ENCODE data around the gene TFIP11.
A peak's percentile ranks its signal among the peaks of the same experiment; 100 is the strongest.

Gene TFIP11

DNA sequence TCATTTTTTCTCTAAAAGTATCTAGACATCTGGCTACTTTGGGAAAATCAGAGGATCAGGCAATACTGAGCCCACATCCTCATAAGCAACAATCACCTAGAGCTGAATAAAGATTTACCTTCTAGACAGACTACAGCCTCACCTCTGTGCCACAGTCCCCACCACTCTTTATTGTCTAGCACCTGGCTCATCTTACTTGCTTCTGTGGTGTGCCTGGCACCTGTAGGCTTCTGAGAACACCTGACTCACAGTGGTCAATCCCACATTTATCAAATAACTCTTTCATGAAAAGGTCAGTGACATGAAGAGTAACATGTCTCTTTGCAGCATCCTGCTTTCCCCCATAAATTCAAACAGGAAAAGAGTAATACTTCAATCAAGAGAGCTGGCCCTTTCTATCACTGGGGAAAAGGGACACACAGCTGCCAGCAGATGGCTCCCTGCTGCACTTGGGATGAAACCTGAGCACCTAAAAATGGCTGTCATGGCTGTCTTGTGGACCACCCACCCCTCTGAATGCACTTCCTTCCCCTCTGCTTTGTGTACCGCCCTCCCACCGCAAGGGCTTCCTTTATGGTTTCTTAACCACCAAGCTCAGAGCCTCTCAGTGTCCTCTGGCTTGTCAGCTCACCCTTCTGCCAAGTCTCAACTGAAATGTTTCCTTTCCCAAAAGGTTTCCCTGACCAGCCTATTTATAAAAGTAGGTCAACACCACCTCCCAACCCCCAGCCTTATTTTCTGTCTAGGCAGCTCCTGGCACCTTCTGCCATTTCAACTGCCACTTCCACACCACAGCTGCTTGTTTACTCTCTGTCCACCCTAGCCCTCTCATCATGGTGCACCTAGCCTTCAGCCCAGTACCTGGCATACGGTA is 9.3 kb downstream of the TFIP11 start:
- peak; percentile 75 to 79 for DNase-seq

DNA sequence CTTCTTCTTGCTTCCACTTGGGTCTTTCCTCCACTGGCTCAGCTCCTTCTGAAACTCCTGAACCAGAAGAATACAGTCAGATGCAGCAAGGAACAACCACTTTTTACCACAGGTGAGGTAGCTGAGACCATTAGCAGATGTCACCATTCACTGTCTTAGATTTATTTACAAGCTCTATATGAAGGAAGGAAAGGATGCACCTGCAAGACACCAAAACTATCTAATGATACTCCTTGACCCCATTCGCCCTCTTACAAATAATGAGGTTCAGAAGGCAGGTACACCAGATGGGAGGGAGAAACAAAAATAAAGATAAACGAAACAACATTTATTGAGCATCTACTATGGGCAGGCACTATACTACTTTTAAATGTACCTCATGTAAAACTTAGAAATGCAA is 10.3 kb downstream of the TFIP11 start:
- DNase-seq: no peak

DNA sequence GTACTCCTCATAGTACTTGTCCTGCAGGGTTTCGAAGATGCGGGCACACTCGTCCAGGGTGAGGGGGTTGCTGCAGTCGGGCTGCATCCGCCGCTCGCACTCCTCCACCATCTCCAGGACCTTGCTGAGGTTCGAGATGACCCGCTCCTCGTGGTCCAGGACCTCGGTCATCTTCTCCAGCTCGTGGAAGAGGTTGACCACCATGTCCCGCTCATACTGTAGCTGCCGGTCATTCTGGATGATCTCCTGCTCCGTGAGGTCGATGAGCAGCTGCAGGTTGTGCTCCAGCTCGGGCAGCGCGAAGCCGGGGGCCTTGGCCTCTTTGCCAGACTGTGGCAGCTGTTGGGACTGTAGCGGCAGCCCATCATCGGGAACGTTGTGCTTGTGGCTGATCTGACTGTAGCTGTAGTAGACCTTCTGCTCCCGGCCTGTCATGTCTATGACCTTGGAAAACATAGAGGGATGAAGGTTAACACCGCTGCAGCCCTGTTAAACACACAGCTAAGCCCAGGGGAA is 13.0 kb downstream of the TFIP11 start:
- DNase-seq: no peak

DNA sequence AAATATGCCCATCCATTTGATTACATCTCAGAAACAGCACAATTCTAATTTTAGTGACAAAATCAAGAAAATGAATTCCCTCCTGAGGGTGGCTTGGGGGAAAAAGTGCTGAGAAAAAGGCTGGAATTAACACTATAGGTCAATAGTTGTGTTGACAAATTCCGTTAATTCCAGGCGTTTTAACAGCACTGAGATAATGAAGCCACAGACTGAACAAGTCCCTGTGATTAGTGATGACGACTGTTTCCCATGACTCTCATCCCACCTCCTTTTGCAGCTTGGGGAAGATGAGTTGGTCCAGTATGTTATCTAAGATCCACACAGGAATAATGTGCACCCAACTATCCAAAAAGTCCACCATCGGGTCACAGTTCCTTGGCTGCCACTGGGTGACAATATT is 15.8 kb downstream of the TFIP11 start:
- DNase-seq: no peak

DNA sequence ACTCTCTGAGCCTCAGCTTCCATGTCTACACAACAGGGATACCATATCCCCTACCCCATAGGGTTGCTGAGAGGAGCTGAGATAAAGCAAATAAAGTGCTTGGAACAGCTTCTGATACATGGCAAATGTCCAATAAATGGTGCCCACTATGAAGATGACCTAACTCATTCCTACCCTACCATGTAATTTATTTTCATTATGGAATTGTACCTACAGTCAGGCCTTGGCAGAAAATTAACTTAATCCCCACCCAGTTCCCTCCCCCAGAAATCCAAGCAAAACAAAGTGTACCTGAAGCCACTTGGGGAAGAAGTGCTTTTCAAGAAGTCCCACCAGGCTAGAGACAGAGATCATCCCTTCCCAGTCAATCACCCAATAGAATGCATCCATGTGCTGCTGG is 17.8 kb downstream of the TFIP11 start:
- DNase-seq: no peak

DNA sequence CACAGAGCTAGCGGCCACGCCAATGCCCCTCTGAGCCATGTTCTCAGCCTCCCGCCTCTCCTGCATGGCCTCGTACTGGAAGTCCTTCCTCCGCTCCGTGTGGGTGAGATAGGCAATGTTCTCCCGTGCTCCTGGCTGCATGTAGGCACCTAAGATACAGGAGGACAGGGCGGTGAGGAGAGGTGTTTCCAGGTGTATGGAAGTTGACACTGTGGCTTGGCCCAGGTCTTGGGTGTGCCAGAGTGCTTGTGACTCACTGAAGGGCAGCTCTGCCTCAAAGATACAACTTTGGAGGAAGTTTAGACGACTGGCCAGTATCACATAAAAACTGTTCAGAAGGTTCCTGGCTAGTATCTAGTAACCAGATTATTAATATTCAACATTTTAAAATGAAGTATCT is 20.1 kb downstream of the TFIP11 start:
- no peak for DNase-seq

DNA sequence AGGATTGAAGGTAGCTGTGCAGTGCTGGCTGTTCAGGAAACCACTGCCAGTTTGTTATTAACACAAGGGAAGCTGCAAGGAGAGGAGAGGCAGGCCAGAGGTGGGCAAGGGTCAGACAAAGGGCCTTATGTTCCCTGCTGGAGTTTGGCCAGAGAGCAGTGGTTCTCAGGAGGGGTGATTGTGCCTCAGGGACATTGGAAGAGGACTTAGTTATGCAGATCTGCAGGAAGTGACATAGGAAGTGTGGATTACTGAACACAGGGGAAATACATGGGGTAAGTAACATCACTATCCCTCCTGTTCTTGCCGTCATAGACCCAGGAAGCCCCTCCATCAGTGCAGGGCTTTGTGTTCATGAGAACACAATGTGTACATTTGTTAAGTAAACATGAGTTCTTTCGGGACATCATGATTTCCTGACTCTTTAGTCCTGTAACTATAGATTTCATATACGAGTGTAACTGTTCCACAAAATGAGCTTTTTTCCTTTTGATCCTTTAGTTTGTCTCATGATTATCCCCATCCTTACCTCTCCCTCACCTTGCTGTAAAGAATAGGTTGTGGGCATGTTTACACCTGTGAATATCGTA is 22.7 kb downstream of the TFIP11 start:
- no peak for DNase-seq

DNA sequence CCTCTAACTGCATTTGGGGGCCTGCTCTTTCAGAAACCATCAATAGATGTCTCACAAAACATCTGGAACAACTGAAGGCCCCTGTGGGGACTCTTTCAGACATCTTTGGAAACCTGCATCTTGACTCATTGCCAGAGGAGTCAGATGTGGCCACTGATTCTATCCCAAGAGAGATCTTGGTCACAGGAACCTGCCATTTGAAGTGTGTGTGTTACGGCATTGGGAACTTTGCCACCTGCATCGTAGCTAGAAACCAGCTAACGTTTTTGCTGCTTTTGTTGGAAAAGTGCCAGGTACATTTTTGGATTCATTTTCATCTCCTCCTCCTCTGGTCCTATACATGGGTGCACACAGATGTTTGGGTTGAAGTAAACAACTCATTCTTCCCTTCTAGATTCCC is 24.3 kb downstream of the TFIP11 start:
- DNase-seq: no peak

DNA sequence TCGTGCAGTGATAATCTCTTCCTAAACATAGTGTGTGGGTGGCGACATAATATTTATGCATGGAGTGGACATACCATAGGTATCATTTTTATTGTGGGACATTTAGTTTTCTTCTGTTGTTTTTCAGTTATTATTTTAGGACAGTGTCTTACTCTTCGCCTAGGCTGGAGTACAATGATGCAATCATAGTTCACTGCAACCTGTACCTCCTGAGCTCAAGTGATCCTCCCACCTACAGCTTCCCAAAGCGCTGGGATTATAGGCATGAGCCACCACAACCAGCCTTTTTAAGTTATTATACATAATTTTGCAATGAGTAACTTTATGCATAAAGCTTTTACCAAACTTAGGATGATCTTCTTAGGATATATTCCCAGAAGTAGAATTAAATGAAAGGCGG is 25.9 kb downstream of the TFIP11 start:
- DNase-seq: no peak

DNA sequence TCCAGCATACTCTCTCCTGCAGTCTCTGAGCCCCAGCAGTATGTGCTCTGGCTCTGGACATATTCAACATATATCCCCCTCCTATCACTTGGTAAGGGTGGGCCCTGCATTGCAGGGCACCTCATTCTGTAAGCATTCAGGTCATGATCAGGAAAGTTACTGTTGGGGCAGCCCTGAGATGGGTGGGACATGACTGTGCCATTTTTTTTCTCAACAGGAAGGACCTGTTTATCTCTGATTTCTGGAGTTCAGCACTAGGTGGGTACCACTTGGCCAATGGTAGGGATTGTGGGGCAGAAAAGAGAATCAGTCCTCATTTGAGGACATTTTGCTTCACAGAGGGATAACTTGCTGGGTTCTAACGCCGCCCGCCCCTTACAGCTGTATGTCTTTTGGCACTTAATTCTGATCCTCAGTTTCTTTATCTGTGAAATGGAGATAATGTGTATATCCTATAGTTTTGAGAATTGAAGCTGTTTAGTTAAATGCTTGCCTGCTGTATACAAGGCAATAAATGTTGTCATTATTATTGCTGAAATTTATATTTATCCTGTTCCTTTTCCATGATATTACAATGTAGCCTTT is 26.4 kb downstream of the TFIP11 start:
- no peak for DNase-seq

DNA sequence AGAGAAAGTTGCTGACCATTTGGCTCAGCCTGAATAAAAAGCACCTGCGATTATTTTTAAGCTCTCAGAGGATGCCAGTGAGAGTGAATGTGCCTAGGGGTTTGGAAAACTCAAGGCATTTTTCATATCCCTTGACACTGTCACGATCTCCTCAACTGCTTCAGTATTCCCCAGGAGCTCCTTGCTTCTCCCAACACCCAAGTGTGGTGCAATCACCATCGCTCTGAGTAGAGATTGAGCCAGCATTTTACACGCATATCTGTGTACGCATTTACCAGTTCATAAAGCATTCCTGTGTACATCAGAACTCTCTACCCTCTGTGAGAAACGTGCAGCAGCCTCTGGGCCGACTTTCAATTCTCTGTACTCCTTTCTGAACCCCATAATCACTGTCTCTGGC is 27.3 kb downstream of the TFIP11 start:
- DNase-seq: no peak

DNA sequence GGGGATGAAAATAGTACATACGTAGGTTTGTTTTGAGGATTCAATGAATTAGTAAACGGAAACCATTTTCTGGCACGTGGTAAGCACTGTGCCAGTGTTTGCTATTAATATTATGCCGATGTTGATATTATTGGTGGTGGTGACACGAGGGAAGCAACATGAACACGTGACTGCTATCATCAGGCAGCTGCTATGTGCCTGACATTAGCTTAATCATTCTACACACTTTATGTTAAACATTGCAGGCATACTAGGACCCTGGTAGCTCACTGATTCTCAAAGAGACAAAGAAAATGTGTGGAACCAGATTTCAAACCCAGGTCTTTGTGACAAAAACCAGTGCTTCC is 27.9 kb downstream of the TFIP11 start:
- peak in 1 of 2 donors; percentile 53 for DNase-seq

DNA sequence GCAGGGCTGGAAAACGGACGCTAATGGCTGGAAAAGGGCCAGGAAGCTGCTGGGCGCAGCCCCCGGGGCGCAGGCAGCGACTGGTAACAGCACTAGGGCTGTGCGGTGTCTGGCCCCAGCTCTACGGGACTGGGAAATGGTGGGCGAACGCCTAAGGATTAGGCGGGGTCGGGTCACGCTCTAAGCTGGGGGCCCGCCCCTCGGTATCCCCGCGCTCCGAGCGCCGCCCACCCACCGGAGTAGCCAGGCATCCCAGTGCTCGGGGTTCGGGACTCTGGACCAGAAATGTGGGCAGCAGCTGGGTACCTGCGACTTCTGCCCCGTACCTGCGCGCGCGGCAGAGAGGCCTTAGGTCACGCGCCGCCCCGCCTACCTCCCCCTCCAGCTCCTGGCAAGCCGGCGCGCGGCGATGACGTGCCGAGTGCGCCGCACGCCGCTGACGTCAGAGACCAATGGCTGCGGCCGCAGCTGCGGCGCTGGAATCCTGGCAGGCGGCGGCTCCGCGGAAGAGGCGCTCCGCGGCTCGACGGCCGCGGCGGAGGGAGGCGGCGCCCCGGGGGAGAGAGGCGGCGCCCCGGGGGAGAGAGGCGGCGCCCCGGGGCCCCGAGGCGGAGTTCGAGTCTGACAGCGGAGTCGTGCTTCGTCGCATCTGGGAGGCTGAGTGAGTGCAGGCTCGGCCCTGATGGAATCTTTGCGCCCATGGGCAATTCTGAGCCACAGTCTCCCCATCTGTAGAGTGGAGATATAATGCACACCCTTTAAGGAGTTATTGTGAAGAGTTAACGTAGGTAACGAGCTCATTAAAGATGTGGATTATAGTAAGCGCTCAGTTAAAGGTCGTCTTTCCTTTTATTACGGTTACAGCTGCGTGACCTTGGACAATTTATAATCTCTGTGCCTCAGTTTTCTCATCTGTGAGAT is 28.6 kb downstream of the TFIP11 start, which contains the start of the genes HPS4 and SRRD:
Gene HPS4 (minus strand): TSS at position 345 of the 921 bp plus-strand sequence. CDS start 2,021 bp downstream, outside the sequence.
Gene SRRD (plus strand): TSS at position 439 of the 921 bp plus-strand sequence. CDS start 14 bp downstream, at position 453.
- DNase-seq: peak; percentile 92 to 95

DNA sequence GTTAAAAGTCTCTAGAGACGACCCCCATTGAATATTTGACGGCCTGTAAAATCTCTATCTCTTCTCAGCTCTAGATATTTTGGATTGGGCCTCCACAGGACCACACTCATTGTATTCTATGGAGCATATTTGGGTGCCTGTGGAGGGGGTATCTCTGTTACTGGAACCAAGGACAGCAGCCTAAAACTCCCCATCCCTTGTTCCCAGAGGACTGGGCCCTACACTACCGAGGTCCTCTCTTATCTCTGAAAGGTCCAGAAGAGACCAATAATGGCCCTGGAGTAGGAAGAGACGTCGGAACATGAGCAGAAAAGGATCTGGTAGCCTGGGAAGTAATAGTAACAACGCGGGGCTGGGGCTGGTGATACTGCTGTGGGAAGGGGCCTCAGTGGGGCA is 29.2 kb downstream of the TFIP11 start:
- no peak for DNase-seq

DNA sequence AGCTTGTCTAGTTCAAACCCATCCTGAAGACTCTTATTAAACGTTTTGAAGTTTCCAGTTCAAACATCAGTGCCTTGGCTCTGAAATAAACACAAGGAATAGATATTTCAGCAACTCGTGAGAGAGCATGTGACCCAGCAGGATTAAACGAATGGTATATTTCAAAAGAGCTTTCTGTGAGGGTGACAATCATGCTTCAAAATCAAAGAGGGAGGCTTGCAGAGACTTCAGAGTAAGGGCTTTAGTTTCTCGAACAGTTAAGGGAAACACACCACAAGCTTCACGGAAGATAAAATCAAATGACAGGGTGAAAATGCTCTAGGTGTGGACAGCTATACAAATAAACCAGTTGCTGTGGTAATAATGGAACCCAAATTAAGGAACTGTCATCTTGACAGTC is 30.1 kb downstream of the TFIP11 start:
- DNase-seq: peak in 1 of 2 donors; percentile 18

DNA sequence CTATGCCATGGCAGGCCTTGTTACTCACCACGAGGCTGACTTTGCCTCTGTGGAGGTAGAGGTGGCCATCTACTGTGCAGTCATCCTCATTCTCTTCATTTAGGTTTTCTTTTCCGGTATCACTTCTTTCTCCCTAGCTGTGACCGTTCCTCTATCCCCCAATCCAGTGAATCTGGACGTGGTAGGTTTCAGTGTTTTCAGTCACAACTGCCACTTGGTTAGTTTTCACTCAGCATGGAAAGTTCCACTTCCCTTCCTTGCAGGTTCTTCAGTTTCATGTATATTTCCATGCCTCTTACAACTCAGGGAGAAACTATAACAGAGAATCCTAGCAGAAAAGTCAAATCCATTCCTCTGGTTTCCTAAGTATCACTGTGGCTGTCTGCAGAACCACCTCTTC is 30.6 kb downstream of the TFIP11 start:
- DNase-seq: no peak

DNA sequence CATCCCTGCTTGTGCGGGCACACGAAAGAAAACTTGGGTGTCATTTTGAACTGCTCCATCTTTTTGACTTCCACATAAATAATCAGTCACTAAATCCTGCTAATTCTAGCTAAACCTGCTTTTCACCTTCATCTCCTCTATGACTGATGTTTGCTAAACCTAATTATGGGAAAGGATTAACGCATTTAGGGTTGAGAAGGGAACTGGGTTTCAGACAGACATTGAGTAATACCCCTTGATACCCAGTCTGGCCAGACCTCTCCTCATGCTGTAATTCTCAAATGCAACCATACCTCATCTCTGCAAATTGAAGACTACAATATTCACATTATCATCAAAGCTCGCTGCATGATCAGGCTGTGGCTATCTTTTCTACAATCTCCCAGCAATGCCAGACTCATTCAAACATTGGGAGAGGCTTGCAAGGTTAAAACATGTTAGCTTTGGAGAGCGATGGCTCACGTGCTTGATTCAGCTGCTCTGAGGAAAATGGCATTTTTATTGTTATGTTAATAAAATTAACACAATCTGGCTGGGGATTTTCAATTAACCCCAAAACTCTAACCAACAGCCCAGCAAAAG is 31.1 kb downstream of the TFIP11 start:
- no peak for DNase-seq

DNA sequence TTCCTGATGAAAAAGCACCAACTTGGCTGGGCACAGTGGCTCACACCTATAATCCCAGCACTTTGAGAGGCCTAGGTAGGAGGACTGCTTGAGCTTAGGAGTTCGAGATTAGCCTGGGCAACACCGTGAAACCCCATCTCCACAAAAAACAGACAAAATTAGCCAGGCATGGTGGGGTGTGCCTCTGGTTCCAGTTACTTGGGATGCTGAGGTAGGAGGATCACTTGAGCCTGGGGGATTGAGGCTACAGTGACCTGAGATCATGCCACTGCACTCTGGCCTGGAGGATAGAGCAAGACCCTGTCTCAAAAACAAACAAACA is 31.7 kb downstream of the TFIP11 start:
- DNase-seq: no peak

DNA sequence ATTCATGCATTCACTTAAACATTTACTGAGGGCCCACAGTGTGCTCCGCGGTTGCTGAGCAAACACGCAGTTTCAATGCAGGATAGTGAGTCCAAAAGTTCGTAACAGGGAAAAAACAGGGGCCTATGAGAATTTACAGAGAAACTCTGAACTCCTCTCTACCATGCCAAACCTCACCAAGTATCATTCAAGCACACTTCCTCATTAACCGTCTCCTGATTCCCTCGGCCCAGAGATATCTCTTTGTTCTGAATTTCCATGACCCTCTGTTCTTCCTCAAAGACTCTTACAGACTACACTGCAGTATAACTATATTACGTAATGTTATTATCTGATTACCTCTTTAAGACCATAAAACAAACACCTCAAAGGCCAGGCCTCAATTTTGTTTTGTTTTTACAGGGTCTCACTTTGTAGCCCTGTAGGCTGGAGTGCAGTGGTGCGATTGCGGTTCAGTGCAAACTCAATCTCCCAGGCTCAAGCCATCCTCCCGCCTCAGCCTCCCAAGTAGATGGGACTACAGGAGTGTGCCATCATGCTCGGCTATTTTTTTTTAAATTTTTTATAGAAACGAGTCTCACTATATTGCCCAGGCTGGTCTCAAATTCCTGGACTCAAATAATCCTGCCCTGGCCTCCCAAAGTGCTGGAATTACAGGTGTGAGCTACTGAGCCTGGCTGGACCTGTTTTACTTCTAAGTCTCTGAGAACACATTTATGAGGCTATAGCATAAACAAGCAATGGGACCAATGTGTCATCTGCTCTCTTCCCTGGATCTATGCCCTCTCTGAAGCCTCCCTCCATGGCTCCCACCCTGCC is 32.3 kb downstream of the TFIP11 start:
- DNase-seq: no peak

DNA sequence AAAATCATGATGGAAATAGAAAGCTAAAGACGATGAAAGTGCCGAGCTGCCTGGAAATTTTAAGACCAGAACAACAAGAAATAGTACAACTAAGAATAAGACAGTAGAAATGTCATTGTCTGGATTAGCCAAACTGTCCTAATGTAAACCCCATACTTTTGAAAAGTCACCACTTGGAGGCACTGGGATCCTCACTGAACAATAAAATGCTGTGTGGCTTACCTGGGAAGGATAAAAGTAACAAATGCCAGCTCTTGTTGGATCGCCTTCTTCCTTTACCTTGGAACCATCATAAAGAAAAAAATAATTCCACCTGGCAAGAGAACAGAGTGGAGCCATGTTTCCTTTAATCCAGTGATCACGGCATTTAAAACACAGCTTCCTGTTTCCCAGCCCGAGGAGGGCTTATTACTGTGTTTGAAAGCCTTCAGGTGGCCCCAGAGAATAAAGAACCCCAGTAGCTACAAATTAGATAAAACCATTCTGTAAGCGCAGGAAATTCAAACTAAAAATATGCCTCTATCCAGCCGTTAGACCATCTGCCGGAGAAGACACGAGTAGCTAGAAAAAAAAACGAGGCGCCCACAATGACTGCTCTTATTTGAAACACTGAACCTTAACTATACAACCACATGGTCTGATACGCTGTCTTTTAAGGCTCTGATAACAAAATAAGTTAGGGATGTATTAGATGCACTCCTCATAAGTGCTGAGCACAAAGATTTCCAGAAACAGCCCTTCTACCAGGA is 33.1 kb downstream of the TFIP11 start:
- peak in 1 of 2 donors; percentile 6 for DNase-seq

DNA sequence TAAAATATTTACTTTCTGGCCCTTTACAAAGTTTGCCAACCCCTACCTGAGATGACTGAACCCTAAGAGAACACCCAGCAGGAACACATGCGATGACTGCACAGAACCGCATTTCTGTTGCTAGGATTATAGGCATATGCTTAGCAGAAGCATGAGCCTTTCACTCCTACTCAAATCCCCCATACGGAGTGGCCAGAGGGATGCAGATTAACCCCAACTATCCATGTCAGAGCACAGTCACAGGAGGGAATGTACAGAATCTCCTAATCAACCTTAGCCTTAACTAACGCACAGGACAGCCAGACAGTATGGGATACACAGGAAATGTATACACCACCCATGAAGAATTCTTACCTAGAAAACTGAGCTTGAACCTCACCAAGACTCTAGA is 34.9 kb downstream of the TFIP11 start:
- DNase-seq: no peak

All from CD4-positive, alpha-beta T cell treated with Interferon alpha-2 for 1 hour (primary cell).